ENCODE measurements around the gene ERC1.

Gene ERC1

GRCh38 chr12:989751-990660, 1.0 kb upstream of the ERC1 start (continued):
- TF ChIP-seq ZBTB6 (tag by site-specific recombination; IDR thresholded peaks at IDR 0.05): no peak; the same call in 1 of the 2 replicates
- no peak for TF ChIP-seq ELK4 (IDR thresholded peaks at IDR 0.05; ENCODE audit: borderline replicate concordance, low read depth, low read length)
- no peak for TF ChIP-seq ZNF621 (tag by site-specific recombination; IDR thresholded peaks at IDR 0.05)
- no peak; the same call in 1 of the 2 replicates for TF ChIP-seq ZNF596 (tag by site-specific recombination; IDR thresholded peaks at IDR 0.05)
- TF ChIP-seq GFI1B (tag by site-specific recombination; IDR thresholded peaks at IDR 0.05): no peak
- no peak for TF ChIP-seq ZNF37A (tag by site-specific recombination; IDR thresholded peaks at IDR 0.05)
- TF ChIP-seq ZNF280C (tag by site-specific recombination; IDR thresholded peaks at IDR 0.05): no peak
- TF ChIP-seq KLF8 (tag by site-specific recombination; IDR thresholded peaks at IDR 0.05): no peak
- peak; percentile 53 for TF ChIP-seq WT1 (tag by site-specific recombination; IDR thresholded peaks at IDR 0.05)
- TF ChIP-seq TRIM28 (IDR thresholded peaks at IDR 0.05; ENCODE audit: borderline replicate concordance, low read length): no peak
- no peak for TF ChIP-seq ZNF473 (tag by site-specific recombination; IDR thresholded peaks at IDR 0.05)
- no peak for TF ChIP-seq ZNF514 (tag by site-specific recombination; IDR thresholded peaks at IDR 0.05)
- no peak for TF ChIP-seq TSHZ1 (tag by site-specific recombination; IDR thresholded peaks at IDR 0.05; ENCODE audit: borderline replicate concordance)
- TF ChIP-seq MZF1 (tag by site-specific recombination; IDR thresholded peaks at IDR 0.05; ENCODE audit: borderline replicate concordance): no peak
- TF ChIP-seq ZNF830 (tag by site-specific recombination; IDR thresholded peaks at IDR 0.05; ENCODE audit: low read depth): no peak
- peak; percentile 94 for TF ChIP-seq ZBTB17 (tag by site-specific recombination; IDR thresholded peaks at IDR 0.05)
- TF ChIP-seq HOXA7 (CRISPR knock-in tag; IDR thresholded peaks at IDR 0.05; ENCODE audit: borderline replicate concordance): no peak
- TF ChIP-seq ZNF18 (tag by site-specific recombination; IDR thresholded peaks at IDR 0.05): 0 out of 2 replicates have a peak, but pooled peaks have one; percentile 13
- TF ChIP-seq ZNF398 (tag by site-specific recombination; IDR thresholded peaks at IDR 0.05): no peak
- TF ChIP-seq ZNF639 (tag by site-specific recombination; IDR thresholded peaks at IDR 0.05): no peak
- TF ChIP-seq ZFP69B (tag by site-specific recombination; IDR thresholded peaks at IDR 0.05): peak; percentile 10; the same call in 1 of the 2 replicates
- no peak for TF ChIP-seq KLF7 (tag by site-specific recombination; IDR thresholded peaks at IDR 0.05; ENCODE audit: borderline replicate concordance)
- TF ChIP-seq EGR2 (tag by site-specific recombination; IDR thresholded peaks at IDR 0.05; ENCODE audit: low read depth): peak; percentile 75
- TF ChIP-seq REPIN1 (tag by site-specific recombination; IDR thresholded peaks at IDR 0.05; ENCODE audit: low read depth): no peak
- no peak for TF ChIP-seq IKZF3 (tag by site-specific recombination; IDR thresholded peaks at IDR 0.05)
- TF ChIP-seq ZNF335 (tag by site-specific recombination; conservative IDR thresholded peaks at IDR 0.05): no peak; the same call in 1 of the 2 replicates
